Trophoblast cell (in vitro differentiated cells and primary cell): ENCODE data around the gene DAAM1.

Source experiments
- DNase-seq, 2 donors: peaks; one replicate each; pipeline ENCODE4 v3.0.0-alpha.2; 2016
- H2AFZ ChIP-seq: 2 replicates; pipeline ENCODE4 v1.6.1; 2013; ENCODE audit warnings: low read length, moderate library complexity, mild to moderate bottlenecking; ENCODE audit not compliant: insufficient read depth, poor library complexity
- H2AK5ac ChIP-seq: 2 replicates; pipeline ENCODE4 v1.6.1; 2013; ENCODE audit warnings: mild to moderate bottlenecking, low read length
- H2BK120ac ChIP-seq: 2 replicates; pipeline ENCODE4 v1.6.1; 2013; ENCODE audit warnings: low read length, mild to moderate bottlenecking, moderate library complexity; ENCODE audit not compliant: insufficient read depth, poor library complexity
- H2BK12ac ChIP-seq: 2 replicates; pipeline ENCODE4 v1.6.1; 2013; ENCODE audit warnings: mild to moderate bottlenecking, low read length, moderate library complexity
- H2BK5ac ChIP-seq: 2 replicates; pipeline ENCODE4 v1.6.1; 2013; ENCODE audit warnings: low read length, low read depth, moderate library complexity, mild to moderate bottlenecking; ENCODE audit not compliant: poor library complexity
- H3K14ac ChIP-seq: 2 replicates; pipeline ENCODE4 v1.6.1; 2013; ENCODE audit warnings: mild to moderate bottlenecking, low read length
- H3K18ac ChIP-seq: 2 replicates; pipeline ENCODE4 v1.6.1; 2013; ENCODE audit warnings: mild to moderate bottlenecking, low read length
- H3K23ac ChIP-seq: 2 replicates; pipeline ENCODE4 v1.6.1; 2013; ENCODE audit warnings: low read length
- H3K27ac ChIP-seq: 2 replicates; pipeline ENCODE4 v1.5.1; 2013; ENCODE audit warnings: low read depth, mild to moderate bottlenecking, inconsistent platforms, low read length, moderate library complexity
- H3K27me3 ChIP-seq: 2 replicates; pipeline ENCODE4 v1.6.1; 2013; ENCODE audit warnings: inconsistent platforms, mild to moderate bottlenecking, low read length, moderate library complexity; ENCODE audit not compliant: insufficient read depth
- H3K36me3 ChIP-seq, 2 experiments: 1 replicate in 1 of 2; 2 replicates in 1 of 2; pipeline ENCODE4 v1.6.1; 2013; ENCODE audit warnings: low read length in 2 of 2, mild to moderate bottlenecking in 2 of 2, moderate library complexity in 1 of 2; ENCODE audit not compliant: insufficient read depth in 2 of 2, control insufficient read depth in 1 of 2
- H3K4ac ChIP-seq: 2 replicates; pipeline ENCODE4 v1.6.1; 2013; ENCODE audit warnings: low read depth, mild to moderate bottlenecking, low read length, moderate library complexity
- H3K4me1 ChIP-seq, 2 experiments: 1 replicate in 1 of 2; 2 replicates in 1 of 2; pipeline ENCODE4 v1.6.1; 2013; ENCODE audit warnings: low read length in 2 of 2, mild to moderate bottlenecking in 2 of 2, moderate library complexity in 1 of 2; ENCODE audit not compliant: insufficient read depth in 2 of 2, control insufficient read depth in 1 of 2
- H3K4me2 ChIP-seq: 2 replicates; pipeline ENCODE4 v1.6.1; 2013; ENCODE audit warnings: inconsistent platforms, mild to moderate bottlenecking, low read length, moderate library complexity
- H3K4me3 ChIP-seq: 2 replicates; pipeline ENCODE4 v1.5.1; 2013; ENCODE audit warnings: mild to moderate bottlenecking, low read depth, low read length, inconsistent platforms
- H3K79me1 ChIP-seq: one replicate; pipeline ENCODE4 v1.6.1; 2013; ENCODE audit warnings: low read length
- H3K79me2 ChIP-seq: 2 replicates; pipeline ENCODE4 v1.6.1; 2013; ENCODE audit warnings: low read length, mild to moderate bottlenecking; ENCODE audit not compliant: control insufficient read depth, insufficient read depth, poor library complexity
- H3K9ac ChIP-seq: 2 replicates; pipeline ENCODE4 v1.6.1; 2013; ENCODE audit warnings: mild to moderate bottlenecking, low read length
- H3K9me3 ChIP-seq: 2 replicates; pipeline ENCODE4 v1.6.1; 2013; ENCODE audit warnings: low read depth, mild to moderate bottlenecking, control low read depth, inconsistent platforms, low read length; ENCODE audit not compliant: insufficient read depth
- H4K12ac ChIP-seq: 2 replicates; pipeline ENCODE4 v1.6.1; 2013; ENCODE audit warnings: low read depth, mild to moderate bottlenecking, low read length, moderate library complexity
- H4K8ac ChIP-seq: 2 replicates; pipeline ENCODE4 v1.6.1; 2013; ENCODE audit warnings: low read depth, mild to moderate bottlenecking, low read length, moderate library complexity
- H4K91ac ChIP-seq: one replicate; pipeline ENCODE4 v1.6.1; 2013; ENCODE audit warnings: low read depth, mild to moderate bottlenecking, low read length, moderate library complexity
- WGBS: extraction: QIAGEN DNeasy Blood & Tissue Kit; methylation state at CpG from one replicate; pipeline ENCODE4 v1.1.7; 2013; ENCODE audit warnings: missing lambda C conversion rate; ENCODE audit not compliant: insufficient read length, insufficient coverage; ENCODE audit errors: extremely low coverage; 5-methylcytosine and 5-hydroxymethylcytosine counted together

DAAM1 gene

GRCh38 chr14:59306775-59307174, 118.3 kb downstream of the DAAM1 start:
- Histone ChIP-seq H3K23ac (no peak overlapping the region), H3K4me3 (no peak overlapping the region), H3K14ac (peak overlapping the region; percentile 2), H4K8ac (no peak overlapping the region), H3K4me1 (peaks cover 17 to 29% of the 10 kb centered on the region in 2 experiments), H3K27ac (peak overlapping the region; percentile 67), H3K4me2 (peak overlapping the region; percentile 3), H3K36me3 (no peaks in the 10 kb centered on the region), H3K79me1 (peaks cover 28% of the 10 kb centered on the region), H3K79me2 (peaks cover 1% of the 10 kb centered on the region), H2BK5ac (peak overlapping the region; percentile 90), H3K4ac (peak overlapping the region; percentile 9), H3K9me3 (no peaks in the 10 kb centered on the region), H3K18ac (peak overlapping the region; percentile 55), H4K91ac (peak overlapping the region; percentile 32), H2AFZ (no peak overlapping the region), H2BK120ac (peak overlapping the region; percentile 85), H3K27me3 (no peaks in the 10 kb centered on the region), H3K9ac (no peak overlapping the region), H2BK12ac (peak overlapping the region; percentile 98), H4K12ac (no peak overlapping the region), H2AK5ac (peak overlapping the region; percentile 23)
- DNase-seq, result peak; percentile 28 to 61
- no CpG with 5 or more reads among the region's 1 CpG for WGBS

GRCh38 chr14:59308086-59308485, 119.6 kb downstream of the DAAM1 start:
- no peak overlapping the region for H2BK120ac ChIP-seq
- peaks cover 1% of the 10 kb centered on the region for H3K79me2 ChIP-seq
- no peak overlapping the region for H4K91ac ChIP-seq
- H2BK5ac ChIP-seq, result no peak overlapping the region
- no peaks in the 10 kb centered on the region for H3K36me3 ChIP-seq
- no peak overlapping the region for H3K4me2 ChIP-seq
- no peak overlapping the region for H2AK5ac ChIP-seq
- H3K4me1 ChIP-seq, result peaks cover 11 to 24% of the 10 kb centered on the region in 2 experiments
- no peak overlapping the region for H2BK12ac ChIP-seq
- no peak overlapping the region for H3K9ac ChIP-seq
- no peak overlapping the region for H3K4me3 ChIP-seq
- peaks cover 28% of the 10 kb centered on the region for H3K79me1 ChIP-seq
- H4K8ac ChIP-seq, result no peak overlapping the region
- H3K4ac ChIP-seq, result no peak overlapping the region
- no peak overlapping the region for H3K23ac ChIP-seq
- no peak overlapping the region for H3K18ac ChIP-seq
- H3K9me3 ChIP-seq, result no peaks in the 10 kb centered on the region
- H3K14ac ChIP-seq, result no peak overlapping the region
- no peak for DNase-seq
- no peak overlapping the region for H2AFZ ChIP-seq
- H3K27ac ChIP-seq, result no peak overlapping the region
- H4K12ac ChIP-seq, result no peak overlapping the region
- H3K27me3 ChIP-seq, result no peaks in the 10 kb centered on the region

- Histone ChIP-seq H3K27me3 (no peaks in the 10 kb centered on the region), H3K9ac (no peak overlapping the region), H3K14ac (no peak overlapping the region), H4K8ac (no peak overlapping the region), H3K27ac (peak overlapping the region; percentile 60), H3K4me3 (no peak overlapping the region), H3K36me3 (no peaks in the 10 kb centered on the region), H3K4me1 (peaks cover 11 to 22% of the 10 kb centered on the region in 2 experiments), H3K79me2 (peaks cover 1% of the 10 kb centered on the region), H3K23ac (no peak overlapping the region), H4K91ac (peak overlapping the region; percentile 35), H4K12ac (no peak overlapping the region), H3K18ac (no peak overlapping the region), H2BK5ac (no peak overlapping the region), H3K79me1 (peaks cover 25% of the 10 kb centered on the region), H3K4ac (no peak overlapping the region), H3K9me3 (no peaks in the 10 kb centered on the region), H3K4me2 (no peak overlapping the region), H2BK12ac (peak overlapping the region; percentile 36), H2AFZ (no peak overlapping the region), H2AK5ac (no peak overlapping the region), H2BK120ac (peak overlapping the region; percentile 36)
- no CpG with 5 or more reads among the region's 1 CpG for WGBS
- no peak for DNase-seq
Measured at GRCh38 chr14:59308673-59309072, 120.2 kb downstream of the DAAM1 start.

- no peak overlapping the region for H3K4me2 ChIP-seq
- WGBS, result no CpG with 5 or more reads among the region's 7 CpGs
- peak overlapping the region; percentile 11 for H4K91ac ChIP-seq
- peak overlapping the region; percentile 40 for H3K4ac ChIP-seq
- H3K4me1 ChIP-seq, result peaks cover 11 to 22% of the 10 kb centered on the region in 2 experiments
- no peak for DNase-seq
- H3K27ac ChIP-seq, result peak overlapping the region; percentile 60
- peak overlapping the region; percentile 38 for H2BK120ac ChIP-seq
- no peak overlapping the region for H3K18ac ChIP-seq
- peaks cover 23% of the 10 kb centered on the region for H3K79me1 ChIP-seq
- no peak overlapping the region for H3K4me3 ChIP-seq
- H3K9me3 ChIP-seq, result no peaks in the 10 kb centered on the region
- peaks cover 1% of the 10 kb centered on the region for H3K79me2 ChIP-seq
- H2AK5ac ChIP-seq, result peak overlapping the region; percentile 29
- no peak overlapping the region for H3K9ac ChIP-seq
- no peaks in the 10 kb centered on the region for H3K27me3 ChIP-seq
- H3K14ac ChIP-seq, result no peak overlapping the region
- no peak overlapping the region for H4K12ac ChIP-seq
- peak overlapping the region; percentile 65 for H2BK12ac ChIP-seq
- H3K23ac ChIP-seq, result no peak overlapping the region
- H2BK5ac ChIP-seq, result peak overlapping the region; percentile 46
- H3K36me3 ChIP-seq, result no peaks in the 10 kb centered on the region
- no peak overlapping the region for H2AFZ ChIP-seq
- H4K8ac ChIP-seq, result peak overlapping the region; percentile 10
Measured at GRCh38 chr14:59309291-59309900, 120.9 kb downstream of the DAAM1 start.
